HEK293T (cell line): Measurements from ENCODE around the gene LYRM4.
A peak's percentile ranks its signal among the peaks of the same experiment; 100 is the strongest.

Source experiments
- CTCF ChIA-PET: fragments of 350-600 bp; formaldehyde crosslinking; extraction: SDS; loops from one replicate; lab custom pipeline; 2021; ENCODE audit warnings: antibody characterized with exemption, inconsistent platforms; lab: Yijun Ruan, JAX
- POLR2A ChIA-PET: fragments of 350-600 bp; formaldehyde crosslinking; extraction: SDS; loops from one replicate; lab custom pipeline; 2020; ENCODE audit warnings: antibody characterized with exemption, inconsistent platforms; lab: Yijun Ruan, JAX
- DNase-seq: peaks from one replicate; pipeline ENCODE4 v3.0.0; 2012; ENCODE audit warnings: mixed read lengths; ENCODE audit errors: extremely low spot score
- ARNT ChIP-seq: fragments of 450-650 bp; IDR thresholded peaks from 2 replicates; pipeline ENCODE4 v1.6.1; 2017; ENCODE audit warnings: mild to moderate bottlenecking
- BHLHE40 ChIP-seq: fragments of 450-650 bp; IDR thresholded peaks from 2 replicates; pipeline ENCODE4 v1.6.1; 2016; ENCODE audit warnings: mild to moderate bottlenecking, moderate library complexity, borderline replicate concordance
- CTBP1 ChIP-seq: fragments of 450-650 bp; IDR thresholded peaks from 2 replicates; pipeline ENCODE4 v1.6.1; 2016; ENCODE audit warnings: borderline replicate concordance
- ELF4 ChIP-seq: fragments of 450-650 bp; IDR thresholded peaks from 2 replicates; pipeline ENCODE4 v1.6.1; 2017; ENCODE audit warnings: antibody characterized with exemption
- FOXA1 ChIP-seq: fragments of 450-650 bp; IDR thresholded peaks from 2 replicates; pipeline ENCODE4 v1.6.1; 2016; ENCODE audit warnings: mild to moderate bottlenecking
- FOXK2 ChIP-seq: fragments of 450-650 bp; IDR thresholded peaks from 2 replicates; pipeline ENCODE4 v1.6.1; 2016; ENCODE audit warnings: mild to moderate bottlenecking
- FOXM1 ChIP-seq: fragments of 450-650 bp; IDR thresholded peaks from 2 replicates; pipeline ENCODE4 v1.6.1; 2017; ENCODE audit warnings: mild to moderate bottlenecking, borderline replicate concordance
- HDGF ChIP-seq: fragments of 450-650 bp; IDR thresholded peaks from 2 replicates; pipeline ENCODE4 v1.6.1; 2017; ENCODE audit warnings: antibody characterized with exemption, borderline replicate concordance
- L3MBTL2 ChIP-seq: fragments of 450-650 bp; conservative IDR thresholded peaks from 2 replicates; pipeline ENCODE4 v1.6.1; 2016; ENCODE audit warnings: mild to moderate bottlenecking
- LEF1 ChIP-seq: fragments of 450-650 bp; IDR thresholded peaks from 2 replicates; pipeline ENCODE4 v1.6.1; 2017; ENCODE audit warnings: mild to moderate bottlenecking, borderline replicate concordance
- NFRKB ChIP-seq: fragments of 450-650 bp; IDR thresholded peaks from 2 replicates; pipeline ENCODE4 v1.6.1; 2016; ENCODE audit warnings: mild to moderate bottlenecking, moderate library complexity
- PKNOX1 ChIP-seq: fragments of 450-650 bp; IDR thresholded peaks from 2 replicates; pipeline ENCODE4 v1.6.1; 2016
- SP1 ChIP-seq: fragments of 450-650 bp; IDR thresholded peaks from 2 replicates; pipeline ENCODE4 v1.6.1; 2017
- SUZ12 ChIP-seq: fragments of 450-650 bp; IDR thresholded peaks from 2 replicates; pipeline ENCODE4 v1.6.1; 2016; ENCODE audit warnings: mild to moderate bottlenecking
- TARDBP ChIP-seq: fragments of 450-650 bp; IDR thresholded peaks from 2 replicates; pipeline ENCODE4 v1.6.1; 2016
- ZNF384 ChIP-seq: fragments of 450-650 bp; IDR thresholded peaks from 2 replicates; pipeline ENCODE4 v1.6.1; 2016

Gene LYRM4

GRCh38 chr6:5302995-5303622 is 42.4 kb upstream of the LYRM4 start:
- peak; percentile 52 for DNase-seq
- 0 out of 2 replicates have a peak, but pooled peaks have one; percentile 24 for TF ChIP-seq L3MBTL2
- no peak for TF ChIP-seq TARDBP
- CTCF ChIA-PET, result interaction anchor here (0.5 to 1.3 kb wide), 3 partner anchors 8 to 227 kb away, joined by 3 read pairs; no protein-coding TSS in a partner anchor
- POLR2A ChIA-PET, result no interaction called here

- DNase-seq, result no peak
- POLR2A ChIA-PET, result no interaction called here
- CTCF ChIA-PET, result interaction anchor here (0.7 kb wide), 1 partner anchor 8 kb away, joined by 3 read pairs; no protein-coding TSS in a partner anchor
- TF ChIP-seq FOXM1 (no peak), LEF1 (no peak), ARNT (no peak), FOXA1 (no peak), ZNF384 (no peak), CTBP1 (no peak), HDGF (no peak), TARDBP (no peak), SUZ12 (no peak), PKNOX1 (no peak), ELF4 (no peak), FOXK2 (no peak), NFRKB (no peak), SP1 (no peak), L3MBTL2 (no peak)
These were observed 41.6 kb upstream of the LYRM4 start for GRCh38 chr6:5302220-5302946.

- CTCF ChIA-PET, result no interaction called here
- no peak for TF ChIP-seq CTBP1
- DNase-seq, result no peak
- POLR2A ChIA-PET, result no interaction called here
These were observed 39.5 kb upstream of the LYRM4 start for GRCh38 chr6:5300206-5300764.

- ChIA-PET CTCF (no interaction called here), POLR2A (no interaction called here)
- TF ChIP-seq BHLHE40 (no peak), HDGF (no peak), SP1 (no peak), FOXK2 (no peak), CTBP1 (no peak), ZNF384 (no peak), NFRKB (no peak), L3MBTL2 (no peak)
- no peak for DNase-seq
These were observed 34.9 kb upstream of the LYRM4 start for GRCh38 chr6:5295623-5296022.

- no peak for TF ChIP-seq FOXA1
- no peak for TF ChIP-seq TARDBP
- no peak for TF ChIP-seq BHLHE40
- TF ChIP-seq SUZ12, result no peak
- no peak for TF ChIP-seq ZNF384
- TF ChIP-seq CTBP1, result no peak
- TF ChIP-seq LEF1, result no peak
- no peak for TF ChIP-seq FOXM1
- no peak for TF ChIP-seq ELF4
- no peak for TF ChIP-seq NFRKB
- no peak for TF ChIP-seq ARNT
- no peak for TF ChIP-seq SP1
- no peak for TF ChIP-seq HDGF
- no peak for TF ChIP-seq FOXK2
- TF ChIP-seq PKNOX1, result no peak
- no peak for TF ChIP-seq L3MBTL2
- POLR2A ChIA-PET, result no interaction called here
- CTCF ChIA-PET, result interaction anchor here (1.1 kb wide), 1 partner anchor 8 kb away, joined by 3 read pairs; no protein-coding TSS in a partner anchor
- DNase-seq, result no peak
These were observed 33.9 kb upstream of the LYRM4 start for GRCh38 chr6:5294392-5295211.

- DNase-seq, result no peak
- TF ChIP-seq FOXM1 (no peak), ZNF384 (no peak), ARNT (no peak), PKNOX1 (no peak), SP1 (no peak), NFRKB (no peak), ELF4 (no peak), SUZ12 (no peak), FOXA1 (no peak), HDGF (no peak), LEF1 (no peak), CTBP1 (no peak), TARDBP (no peak), FOXK2 (no peak), BHLHE40 (no peak), L3MBTL2 (no peak)
- POLR2A ChIA-PET, result no interaction called here
- CTCF ChIA-PET, result interaction anchor here (0.7 kb wide), 1 partner anchor 84 kb away, joined by 3 read pairs; no protein-coding TSS in a partner anchor
These were observed 32.9 kb upstream of the LYRM4 start for GRCh38 chr6:5293692-5294091.
